H1 (cell line): Measurements from ENCODE around the gene PTGIS.

Source experiments
- CTCF ChIP-seq, 3 experiments: IDR thresholded peaks; 1 replicate in 2 of 3; 2 replicates in 1 of 3; pipeline versions ENCODE4 v1.5.1 to v1.6.1; 2011; ENCODE audit warnings: low read length in 3 of 3, mild to moderate bottlenecking in 3 of 3, inconsistent platforms in 2 of 3, low read depth in 1 of 3, moderate library complexity in 1 of 3; ENCODE audit not compliant: insufficient read depth in 1 of 3; ENCODE audit errors: control extremely low read depth in 1 of 3
- HDAC6 ChIP-seq: IDR thresholded peaks from one replicate; pipeline ENCODE4 v1.7.1; 2012; ENCODE audit warnings: low read depth, mild to moderate bottlenecking, inconsistent platforms, low read length, moderate library complexity
- MAX ChIP-seq: IDR thresholded peaks from 2 replicates; pipeline ENCODE4 v1.6.1; 2012; ENCODE audit warnings: inconsistent platforms
- SRF ChIP-seq: IDR thresholded peaks from 2 replicates; pipeline ENCODE4 v1.6.1; 2011; ENCODE audit warnings: mild to moderate bottlenecking, low read depth, low read length, moderate library complexity
- ZNF274 ChIP-seq: IDR thresholded peaks from 2 replicates; pipeline ENCODE4 v1.7.0; 2012; ENCODE audit warnings: low read length, borderline replicate concordance; ENCODE audit errors: extremely low read depth
- TF ChIP-seq, protein P1 (sequence below): IDR thresholded peaks from 2 replicates; pipeline ENCODE4 v1.6.1; 2011; ENCODE audit warnings: low read length, improper control_type of control experiment

- TF ChIP-seq, protein P1, sequence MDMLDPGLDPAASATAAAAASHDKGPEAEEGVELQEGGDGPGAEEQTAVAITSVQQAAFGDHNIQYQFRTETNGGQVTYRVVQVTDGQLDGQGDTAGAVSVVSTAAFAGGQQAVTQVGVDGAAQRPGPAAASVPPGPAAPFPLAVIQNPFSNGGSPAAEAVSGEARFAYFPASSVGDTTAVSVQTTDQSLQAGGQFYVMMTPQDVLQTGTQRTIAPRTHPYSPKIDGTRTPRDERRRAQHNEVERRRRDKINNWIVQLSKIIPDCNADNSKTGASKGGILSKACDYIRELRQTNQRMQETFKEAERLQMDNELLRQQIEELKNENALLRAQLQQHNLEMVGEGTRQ = no peak
- no peak for TF ChIP-seq SRF
- no peak for TF ChIP-seq CTCF (IDR thresholded peaks at IDR 0.05; ENCODE audit: control extremely low read depth in 1 of 3, insufficient read depth in 1 of 3, low read depth in 1 of 3, low read length in 3 of 3)
- TF ChIP-seq MAX = no peak
- no peak for TF ChIP-seq ZNF274
- TF ChIP-seq HDAC6 = no peak
Observed at GRCh38 chr20:49540687-49541435, 27.1 kb downstream of the PTGIS start.
